Type B pancreatic cell (in vitro differentiated cells): ENCODE results near the gene PIEZO2. TPM values are rescaled to one million over a fixed set of nuclear protein-coding genes. Genes with fewer than 3 reads are reported as not detected.

Experiments
- DNase-seq: peaks from one replicate; pipeline ENCODE4 v3.0.0; 2021; ENCODE audit warnings: mixed read lengths; ENCODE audit not compliant: unreplicated experiment; ENCODE audit errors: extremely low spot score
- H3K27ac Mint-ChIP-seq: 2 replicates; pipeline ENCODE4 v1.8.0; 2021; ENCODE audit warnings: mild to moderate bottlenecking, mixed read lengths
- H3K27me3 Mint-ChIP-seq: 2 replicates; pipeline ENCODE4 v1.8.0; 2021; ENCODE audit warnings: mixed read lengths
- H3K36me3 Mint-ChIP-seq: 2 replicates; pipeline ENCODE4 v1.8.0; 2021; ENCODE audit warnings: mixed read lengths
- H3K4me1 Mint-ChIP-seq: one replicate; pipeline ENCODE4 v1.8.0; 2021; ENCODE audit warnings: mixed read lengths; ENCODE audit not compliant: unreplicated experiment
- H3K4me3 Mint-ChIP-seq: 2 replicates; pipeline ENCODE4 v1.8.0; 2021; ENCODE audit warnings: mild to moderate bottlenecking, mixed read lengths
- H3K9me3 Mint-ChIP-seq: 2 replicates; pipeline ENCODE4 v1.8.0; 2021; ENCODE audit warnings: mixed read lengths
- total RNA-seq: library from RNA; stranded (reverse); gene quantifications from 2 replicates; pipeline ENCODE4 v1.2.1, GENCODE V29; 2021; ENCODE audit warnings: low replicate concordance
- TF ChIP-seq, protein P1 (sequence below): fragments of 200-600 bp; sonication (generic); conservative IDR thresholded peaks from 2 replicates; pipeline ENCODE4 v1.5.0; 2021; ENCODE audit warnings: antibody characterized with exemption, mild to moderate bottlenecking

Gene PIEZO2
- total RNA-seq, 1 donor from 2014 or later: 38.8 TPM

DNA sequence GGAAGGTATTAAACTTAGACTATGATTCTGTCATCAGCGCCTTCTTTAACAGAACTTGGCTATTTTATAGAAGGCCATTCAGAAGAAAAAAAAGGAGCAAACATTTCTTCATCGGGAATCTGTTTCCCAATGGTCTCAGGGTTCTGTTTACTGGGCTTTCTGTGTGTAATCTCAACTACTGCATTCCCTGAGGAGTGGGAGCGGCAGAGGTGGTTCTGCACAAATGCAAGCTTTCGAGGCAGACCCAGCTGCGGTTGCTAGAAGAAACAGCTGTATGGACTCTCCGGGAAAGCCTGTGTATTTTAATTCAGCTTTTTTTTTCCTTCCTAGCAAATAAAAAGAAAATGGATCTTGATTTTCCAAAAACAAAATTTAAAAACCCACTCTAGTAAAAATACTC, 372.9 kb downstream of the PIEZO2 start:
- Mint-ChIP-seq H3K36me3 (peaks cover 23% of the 10 kb centered on the region), H3K4me3 (no peak overlapping the region), H3K4me1 (no peaks in the 10 kb centered on the region), H3K27ac (no peak overlapping the region), H3K27me3 (no peaks in the 10 kb centered on the region), H3K9me3 (no peaks in the 10 kb centered on the region)
- no peak for DNase-seq
- TF ChIP-seq, protein P1, sequence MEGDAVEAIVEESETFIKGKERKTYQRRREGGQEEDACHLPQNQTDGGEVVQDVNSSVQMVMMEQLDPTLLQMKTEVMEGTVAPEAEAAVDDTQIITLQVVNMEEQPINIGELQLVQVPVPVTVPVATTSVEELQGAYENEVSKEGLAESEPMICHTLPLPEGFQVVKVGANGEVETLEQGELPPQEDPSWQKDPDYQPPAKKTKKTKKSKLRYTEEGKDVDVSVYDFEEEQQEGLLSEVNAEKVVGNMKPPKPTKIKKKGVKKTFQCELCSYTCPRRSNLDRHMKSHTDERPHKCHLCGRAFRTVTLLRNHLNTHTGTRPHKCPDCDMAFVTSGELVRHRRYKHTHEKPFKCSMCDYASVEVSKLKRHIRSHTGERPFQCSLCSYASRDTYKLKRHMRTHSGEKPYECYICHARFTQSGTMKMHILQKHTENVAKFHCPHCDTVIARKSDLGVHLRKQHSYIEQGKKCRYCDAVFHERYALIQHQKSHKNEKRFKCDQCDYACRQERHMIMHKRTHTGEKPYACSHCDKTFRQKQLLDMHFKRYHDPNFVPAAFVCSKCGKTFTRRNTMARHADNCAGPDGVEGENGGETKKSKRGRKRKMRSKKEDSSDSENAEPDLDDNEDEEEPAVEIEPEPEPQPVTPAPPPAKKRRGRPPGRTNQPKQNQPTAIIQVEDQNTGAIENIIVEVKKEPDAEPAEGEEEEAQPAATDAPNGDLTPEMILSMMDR: no peak

DNA sequence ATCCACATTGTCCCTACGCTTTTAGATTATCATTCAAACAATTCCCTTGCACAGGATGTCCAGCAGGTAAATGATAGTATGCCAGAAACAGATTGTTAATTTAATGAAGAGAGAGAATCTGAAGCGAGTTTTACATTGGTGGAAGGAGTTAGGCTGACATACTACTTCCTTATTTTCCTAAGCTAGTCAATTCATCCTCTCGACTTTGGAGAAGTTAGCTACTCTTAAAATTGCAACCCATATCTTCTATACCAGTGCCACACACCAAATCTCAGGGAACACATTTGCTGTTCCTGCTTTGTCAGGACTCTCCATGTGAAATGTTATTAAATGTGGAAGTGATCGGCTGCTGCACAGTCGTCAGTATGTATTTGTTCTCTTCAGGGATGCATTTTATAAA, 374.3 kb downstream of the PIEZO2 start:
- Mint-ChIP-seq H3K27me3 (no peaks in the 10 kb centered on the region), H3K27ac (no peak overlapping the region), H3K9me3 (no peaks in the 10 kb centered on the region), H3K4me3 (no peak overlapping the region), H3K4me1 (no peaks in the 10 kb centered on the region), H3K36me3 (peaks cover 20% of the 10 kb centered on the region)
- TF ChIP-seq, protein P1: no peak
- DNase-seq: no peak

GRCh38 chr18:10771053-10771709, 378.2 kb downstream of the PIEZO2 start:
- H3K36me3 Mint-ChIP-seq: peaks cover 19% of the 10 kb centered on the region
- TF ChIP-seq, protein P1: no peak
- no peak for DNase-seq
- H3K27me3 Mint-ChIP-seq: no peaks in the 10 kb centered on the region
- H3K9me3 Mint-ChIP-seq: no peaks in the 10 kb centered on the region
- no peak overlapping the region for H3K4me3 Mint-ChIP-seq
- H3K4me1 Mint-ChIP-seq: no peaks in the 10 kb centered on the region
- no peak overlapping the region for H3K27ac Mint-ChIP-seq

DNA sequence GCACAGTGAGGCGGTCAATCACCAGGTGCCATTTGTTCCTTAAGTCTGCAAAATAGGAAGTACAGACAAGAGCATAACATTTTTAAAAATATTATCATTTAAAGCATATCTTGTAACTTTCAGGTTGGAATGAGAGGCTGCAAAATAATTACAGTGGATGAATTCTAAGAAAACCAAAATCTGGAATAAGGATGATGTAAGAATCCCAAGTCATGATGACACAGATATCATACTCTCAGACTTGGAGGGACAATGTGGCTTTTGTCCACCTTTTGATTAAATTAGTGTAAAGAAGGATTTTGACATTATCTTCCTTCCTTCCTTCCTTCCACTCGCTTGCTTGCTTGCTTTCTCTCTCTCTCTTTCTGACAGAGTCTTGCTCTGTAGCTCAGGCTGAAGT, 379.1 kb downstream of the PIEZO2 start:
- no peak overlapping the region for H3K4me3 Mint-ChIP-seq

DNA sequence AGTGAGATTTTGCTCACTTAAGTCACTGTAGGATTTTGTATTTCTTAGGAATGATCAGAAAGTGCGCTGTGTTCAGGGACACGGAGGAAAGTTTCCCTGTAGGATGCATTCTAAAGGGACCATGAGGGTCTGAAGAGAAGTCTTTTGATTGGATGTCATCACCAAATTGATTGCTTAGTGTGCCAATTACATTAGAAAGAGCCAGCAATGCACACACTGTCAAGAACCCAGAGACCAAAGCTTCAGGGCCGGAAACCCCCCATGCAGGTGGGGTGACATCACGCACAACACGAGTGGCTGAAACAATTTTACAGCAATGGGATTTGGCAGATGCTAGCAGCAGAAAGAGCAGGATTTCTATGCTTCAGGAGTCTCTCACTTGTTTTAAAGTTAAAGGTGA, 381.1 kb downstream of the PIEZO2 start:
- DNase-seq: no peak
- no peaks in the 10 kb centered on the region for H3K4me1 Mint-ChIP-seq
- H3K4me3 Mint-ChIP-seq: no peak overlapping the region
- peaks cover 12% of the 10 kb centered on the region for H3K36me3 Mint-ChIP-seq
- no peaks in the 10 kb centered on the region for H3K27me3 Mint-ChIP-seq
- H3K27ac Mint-ChIP-seq: no peak overlapping the region
- no peaks in the 10 kb centered on the region for H3K9me3 Mint-ChIP-seq
- TF ChIP-seq, protein P1: no peak

More for the DNA sequence above, 379.1 kb downstream of the PIEZO2 start:
- TF ChIP-seq, protein P1: no peak
- Mint-ChIP-seq H3K9me3 (no peaks in the 10 kb centered on the region), H3K4me1 (no peaks in the 10 kb centered on the region), H3K27me3 (no peaks in the 10 kb centered on the region), H3K27ac (no peak overlapping the region), H3K36me3 (peaks cover 19% of the 10 kb centered on the region)
- no peak for DNase-seq
